GM12865 (cell line): ENCODE data around the gene CNTN5.

Experiments used
- DNase-seq: peaks from one replicate; pipeline ENCODE4 v3.0.0; 2010; ENCODE audit warnings: low read depth
- H3K4me3 ChIP-seq: 2 replicates; pipeline ENCODE4 v1.5.1; 2011; ENCODE audit warnings: mild to moderate bottlenecking, low read depth, low read length, control low read depth
- TF ChIP-seq, protein P1 (sequence below): IDR thresholded peaks from 2 replicates; pipeline ENCODE4 v1.5.1; 2011; ENCODE audit warnings: low read length, control low read depth, low read depth, inconsistent platforms; ENCODE audit not compliant: insufficient read depth; ENCODE audit errors: missing control alignments

CNTN5 gene

DNA sequence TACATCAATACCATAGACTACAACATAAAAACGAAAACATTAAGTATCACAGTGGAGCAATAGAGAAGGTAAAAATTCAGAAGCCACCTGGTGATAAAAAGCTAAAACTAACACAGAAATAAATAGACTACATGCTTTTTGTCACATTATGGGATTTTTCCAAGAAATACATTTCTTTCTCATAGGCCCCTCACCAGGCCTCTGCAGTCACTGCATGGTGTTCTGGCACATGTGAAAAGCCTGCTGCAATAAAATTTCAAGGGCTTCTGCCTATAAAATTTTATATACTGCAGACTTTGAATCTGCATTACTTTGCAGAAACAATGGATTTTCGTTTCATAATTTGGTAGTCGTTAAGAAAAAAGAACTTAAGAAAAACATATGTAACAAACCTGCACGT lies 655.5 kb downstream of the CNTN5 start:
- no peak overlapping the region for H3K4me3 ChIP-seq
- no peak for DNase-seq
- TF ChIP-seq, protein P1, sequence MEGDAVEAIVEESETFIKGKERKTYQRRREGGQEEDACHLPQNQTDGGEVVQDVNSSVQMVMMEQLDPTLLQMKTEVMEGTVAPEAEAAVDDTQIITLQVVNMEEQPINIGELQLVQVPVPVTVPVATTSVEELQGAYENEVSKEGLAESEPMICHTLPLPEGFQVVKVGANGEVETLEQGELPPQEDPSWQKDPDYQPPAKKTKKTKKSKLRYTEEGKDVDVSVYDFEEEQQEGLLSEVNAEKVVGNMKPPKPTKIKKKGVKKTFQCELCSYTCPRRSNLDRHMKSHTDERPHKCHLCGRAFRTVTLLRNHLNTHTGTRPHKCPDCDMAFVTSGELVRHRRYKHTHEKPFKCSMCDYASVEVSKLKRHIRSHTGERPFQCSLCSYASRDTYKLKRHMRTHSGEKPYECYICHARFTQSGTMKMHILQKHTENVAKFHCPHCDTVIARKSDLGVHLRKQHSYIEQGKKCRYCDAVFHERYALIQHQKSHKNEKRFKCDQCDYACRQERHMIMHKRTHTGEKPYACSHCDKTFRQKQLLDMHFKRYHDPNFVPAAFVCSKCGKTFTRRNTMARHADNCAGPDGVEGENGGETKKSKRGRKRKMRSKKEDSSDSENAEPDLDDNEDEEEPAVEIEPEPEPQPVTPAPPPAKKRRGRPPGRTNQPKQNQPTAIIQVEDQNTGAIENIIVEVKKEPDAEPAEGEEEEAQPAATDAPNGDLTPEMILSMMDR = no peak

DNA sequence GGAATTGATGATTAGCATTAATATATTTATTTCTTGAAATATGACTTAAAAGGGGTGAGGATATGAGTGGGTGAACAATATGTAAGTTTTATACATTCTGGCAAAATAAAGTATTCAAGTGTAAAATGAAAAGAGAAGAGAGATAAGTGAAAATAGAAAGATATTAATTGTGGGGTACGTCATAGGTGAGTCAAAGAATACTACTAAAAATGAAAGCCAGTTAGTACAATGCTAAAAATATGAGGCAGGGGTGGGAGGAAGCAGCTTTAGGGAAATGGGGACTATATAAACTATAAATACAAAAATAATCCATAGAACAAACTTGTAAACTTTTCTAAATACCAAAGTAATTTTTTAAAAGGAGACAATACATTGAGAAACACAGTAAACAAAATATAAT lies 661.4 kb downstream of the CNTN5 start:
- TF ChIP-seq, protein P1 = no peak
- DNase-seq = no peak
- no peak overlapping the region for H3K4me3 ChIP-seq

DNA sequence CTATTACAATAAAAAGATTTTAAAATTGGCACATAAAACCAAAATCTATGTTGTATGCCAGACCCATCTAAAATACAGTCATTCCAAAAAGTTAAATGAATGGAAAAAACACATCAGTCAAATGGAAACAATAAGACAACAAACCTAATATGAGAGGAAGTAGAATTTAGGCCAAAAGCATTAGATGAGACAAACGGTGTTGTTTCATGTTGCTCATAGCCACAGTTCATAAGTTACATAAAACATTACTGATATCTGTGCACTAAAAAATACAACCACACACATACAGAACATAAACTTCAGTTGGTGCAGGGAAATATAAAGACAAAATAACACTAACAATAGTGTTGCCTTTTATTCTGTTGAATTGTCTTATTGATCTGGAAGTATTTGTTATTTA lies 661.9 kb downstream of the CNTN5 start:
- DNase-seq = peak; percentile 2
- TF ChIP-seq, protein P1 = no peak
- no peak overlapping the region for H3K4me3 ChIP-seq

DNA sequence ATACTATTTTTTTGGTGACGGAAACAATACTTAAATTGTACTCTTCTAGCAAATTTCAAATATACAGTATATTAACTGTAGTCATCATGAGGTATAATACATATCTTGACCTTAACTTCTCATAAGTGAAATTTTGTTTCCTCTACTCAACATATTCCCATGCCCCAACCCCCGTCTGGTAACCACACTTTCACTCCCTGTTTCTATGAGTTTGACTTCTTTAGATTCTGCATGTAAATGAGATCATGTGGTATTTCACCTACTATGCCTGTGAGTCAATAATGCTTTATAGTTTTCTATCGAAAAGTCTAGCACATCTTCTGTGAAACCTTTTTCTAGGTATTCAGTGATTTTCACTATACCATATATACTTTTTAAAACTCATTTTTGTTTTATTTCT lies 663.2 kb downstream of the CNTN5 start:
- H3K4me3 ChIP-seq = no peak overlapping the region
- TF ChIP-seq, protein P1 = no peak
- peak; percentile 33 for DNase-seq

DNA sequence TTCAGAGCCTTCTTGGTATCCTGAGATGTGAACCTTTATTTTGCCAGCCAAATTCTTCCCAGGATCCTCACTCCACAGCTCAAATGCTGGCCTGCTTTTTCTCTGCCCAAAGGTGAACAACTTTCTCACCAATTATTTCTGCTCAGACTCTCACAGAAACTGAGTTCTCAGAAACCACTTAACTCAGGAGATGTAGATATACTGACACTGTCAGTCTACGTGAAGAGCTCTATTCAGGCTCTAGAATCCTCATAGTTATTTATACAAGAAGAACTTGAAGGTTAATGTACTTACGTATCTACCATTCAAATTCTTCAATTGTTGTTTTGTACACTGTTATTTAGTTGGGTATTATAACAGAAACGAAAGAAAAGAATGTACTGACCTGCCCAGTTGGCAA lies 666.1 kb downstream of the CNTN5 start:
- TF ChIP-seq, protein P1 = no peak
- H3K4me3 ChIP-seq = no peak overlapping the region
- no peak for DNase-seq

DNA sequence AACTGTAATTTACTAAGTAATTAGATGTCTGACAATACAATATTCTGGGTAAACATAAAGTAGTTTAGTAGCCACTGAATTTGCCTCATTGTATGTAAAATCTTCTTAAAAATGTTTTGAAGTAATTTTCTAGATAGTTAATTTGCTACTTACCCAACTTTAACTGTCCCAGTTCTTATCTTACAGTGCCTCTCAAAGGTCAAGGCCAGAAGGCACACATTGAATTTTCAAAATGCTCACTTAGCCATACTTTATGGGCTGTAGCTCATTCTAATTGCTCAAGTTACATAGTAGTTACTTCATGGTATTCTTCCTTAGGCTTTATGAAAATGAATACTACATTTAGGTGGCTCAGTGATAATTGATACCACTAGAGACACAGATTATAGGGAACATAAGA lies 666.6 kb downstream of the CNTN5 start:
- TF ChIP-seq, protein P1 = peak; percentile 10
- no peak for DNase-seq
- no peak overlapping the region for H3K4me3 ChIP-seq

DNA sequence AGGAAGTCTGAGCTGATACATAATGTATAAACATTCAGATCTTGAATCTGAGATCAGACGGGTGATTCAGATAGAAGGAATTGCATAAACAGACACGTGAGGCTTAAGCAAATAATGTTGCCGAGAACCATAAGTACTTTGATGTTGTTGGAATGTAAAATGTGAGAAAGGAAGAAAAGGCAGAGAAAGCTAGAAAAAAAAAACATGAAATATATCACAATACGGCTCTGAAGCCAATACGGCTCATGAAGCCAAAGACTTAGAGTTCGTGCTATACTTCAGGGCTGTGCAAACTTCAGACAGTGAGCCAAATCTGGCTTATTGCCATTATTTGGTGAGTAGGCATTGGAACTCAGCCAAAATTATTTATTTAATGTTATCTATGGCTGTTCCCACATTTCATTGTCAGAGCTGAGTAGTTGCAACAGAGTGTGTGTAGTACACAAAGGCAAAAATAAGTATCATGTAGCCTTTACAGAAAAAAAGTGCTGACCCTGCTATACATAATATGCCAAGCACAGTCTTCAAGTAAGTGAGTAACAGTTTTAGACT lies 673.3 kb downstream of the CNTN5 start:
- no peak for DNase-seq
- no peak overlapping the region for H3K4me3 ChIP-seq
- TF ChIP-seq, protein P1 = no peak
